Smooth muscle cell (in vitro differentiated cells): ENCODE data around the gene SOX6. TPM values are rescaled to one million over a fixed set of nuclear protein-coding genes. Genes with fewer than 3 reads are reported as not detected.

Source experiments
- DNase-seq: peaks from one replicate; lab custom pipeline; 2025; ENCODE audit not compliant: unreplicated experiment; lab: John Stamatoyannopoulos, UW
- H2AFZ ChIP-seq: fragments of 200-600 bp; sonication (generic); 2 replicates; pipeline ENCODE4 v1.6.0; 2016; ENCODE audit warnings: antibody characterized with exemption, low read depth, mild to moderate bottlenecking
- H3F3A ChIP-seq: fragments of 200-600 bp; sonication (generic); 2 replicates; pipeline ENCODE4 v1.6.0; 2017; ENCODE audit warnings: antibody characterized with exemption, low read depth
- H3K27ac ChIP-seq: fragments of 200-600 bp; sonication (generic); 2 replicates; pipeline ENCODE4 v1.5.1; 2016; ENCODE audit warnings: low read depth, mild to moderate bottlenecking
- H3K27me3 ChIP-seq: fragments of 200-600 bp; sonication (generic); 2 replicates; pipeline ENCODE4 v1.6.1; 2016; ENCODE audit warnings: low read depth, mild to moderate bottlenecking
- H3K36me3 ChIP-seq: fragments of 200-600 bp; sonication (generic); 2 replicates; pipeline ENCODE4 v1.5.1; 2016; ENCODE audit warnings: low read depth
- H3K4me1 ChIP-seq: fragments of 200-600 bp; sonication (generic); 2 replicates; pipeline ENCODE4 v1.5.1; 2016; ENCODE audit warnings: low read depth
- H3K4me2 ChIP-seq: fragments of 200-600 bp; sonication (generic); 2 replicates; pipeline ENCODE4 v1.6.0; 2016; ENCODE audit warnings: mild to moderate bottlenecking
- H3K4me3 ChIP-seq: fragments of 200-600 bp; sonication (generic); 2 replicates; pipeline ENCODE4 v1.5.1; 2016; ENCODE audit warnings: mild to moderate bottlenecking
- H3K79me2 ChIP-seq: fragments of 200-600 bp; sonication (generic); 2 replicates; pipeline ENCODE4 v1.6.0; 2016; ENCODE audit warnings: low read depth, mild to moderate bottlenecking
- H3K9ac ChIP-seq: fragments of 200-600 bp; sonication (generic); 2 replicates; pipeline ENCODE4 v1.6.0; 2016; ENCODE audit warnings: low read depth
- H3K9me3 ChIP-seq: fragments of 200-600 bp; sonication (generic); replicated peaks from 2 replicates; pipeline ENCODE4 v1.5.1; 2016; ENCODE audit warnings: low read depth
- H4K20me1 ChIP-seq: fragments of 200-600 bp; sonication (generic); 2 replicates; pipeline ENCODE4 v1.6.0; 2016; ENCODE audit warnings: low read depth
- CTCF ChIP-seq: fragments of 200-600 bp; sonication (generic); IDR thresholded peaks from 2 replicates; pipeline ENCODE4 v1.5.1; 2017; ENCODE audit warnings: borderline replicate concordance, mild to moderate bottlenecking, antibody characterized with exemption; ENCODE audit not compliant: insufficient read depth, poor library complexity, severe bottlenecking
- WGBS: methylation state at CpG from one replicate; pipeline ENCODE4 v1.1.7; 2016; ENCODE audit warnings: low lambda C conversion rate; 5-methylcytosine and 5-hydroxymethylcytosine counted together
- polyA plus RNA-seq: library from polyadenylated mRNA; unstranded; fragments of >200 nt; fragmentation: Nextera tagmentation; extraction: Ambion mirVana; gene quantifications from 2 replicates; pipeline ENCODE4 v1.2.1, GENCODE V29; 2016
- total RNA-seq: library from RNA; depleted of rRNA; stranded (reverse); fragments of >200 nt; gene quantifications from 2 replicates; pipeline ENCODE4 v1.2.3, GENCODE V29; 2014

SOX6 gene
- total and polyA plus RNA-seq, 2 experiments from 2014 or later: 11.2 to 27.6 TPM

- Histone ChIP-seq H3K36me3 (no peaks in the 10 kb centered on the region), H3K27me3 (no peaks in the 10 kb centered on the region), H3K4me2 (peak overlapping the region; percentile 44), H3K27ac (peak overlapping the region; percentile 0), H3K9me3 (no peaks in the 10 kb centered on the region), H3F3A (peaks cover 18% of the 10 kb centered on the region), H2AFZ (no peak overlapping the region), H3K9ac (no peak overlapping the region), H3K4me1 (peaks cover 36% of the 10 kb centered on the region), H3K79me2 (no peaks in the 10 kb centered on the region), H4K20me1 (no peaks in the 10 kb centered on the region), H3K4me3 (no peak overlapping the region)
- TF ChIP-seq CTCF: no peak
- WGBS: 65% methylated on average over 6 of the region's 6 CpGs
- DNase-seq: no peak
Measured at GRCh38 chr11:16027621-16028020, 328.7 kb downstream of the SOX6 start.

- H3K4me2 ChIP-seq: peak overlapping the region; percentile 44
- WGBS: 97% methylated on average over 2 of the region's 2 CpGs
Measured at GRCh38 chr11:16026849-16027248, 329.5 kb downstream of the SOX6 start.

GRCh38 chr11:16018931-16019330 lies 337.4 kb downstream of the SOX6 start:
- H3K4me3 ChIP-seq: no peak overlapping the region
- no peaks in the 10 kb centered on the region for H3F3A ChIP-seq
- no peak overlapping the region for H2AFZ ChIP-seq
- no peaks in the 10 kb centered on the region for H3K36me3 ChIP-seq
- H3K4me1 ChIP-seq: peaks cover 3% of the 10 kb centered on the region
- no peak overlapping the region for H3K4me2 ChIP-seq
- H4K20me1 ChIP-seq: no peaks in the 10 kb centered on the region
- no peak for DNase-seq
- no peak overlapping the region for H3K9ac ChIP-seq
- H3K27ac ChIP-seq: no peak overlapping the region
- whole genome bisulfite sequencing: 86% methylated on average over 4 of the region's 4 CpGs
- no peaks in the 10 kb centered on the region for H3K27me3 ChIP-seq
- H3K9me3 ChIP-seq: no peaks in the 10 kb centered on the region
- H3K79me2 ChIP-seq: no peaks in the 10 kb centered on the region
- TF ChIP-seq CTCF: no peak

More at GRCh38 chr11:16026849-16027248, 329.5 kb downstream of the SOX6 start:
- no peak for TF ChIP-seq CTCF
- no peak for DNase-seq
- Histone ChIP-seq H3K4me3 (no peak overlapping the region), H2AFZ (no peak overlapping the region), H3K4me1 (peaks cover 36% of the 10 kb centered on the region), H3F3A (peaks cover 18% of the 10 kb centered on the region), H3K27me3 (no peaks in the 10 kb centered on the region), H4K20me1 (no peaks in the 10 kb centered on the region), H3K79me2 (no peaks in the 10 kb centered on the region), H3K27ac (no peak overlapping the region), H3K36me3 (no peaks in the 10 kb centered on the region), H3K9me3 (no peaks in the 10 kb centered on the region), H3K9ac (no peak overlapping the region)

GRCh38 chr11:16016468-16016829 lies 339.9 kb downstream of the SOX6 start:
- H3K27me3 ChIP-seq: no peaks in the 10 kb centered on the region
- WGBS: 72% methylated on average over 2 of the region's 2 CpGs

More at GRCh38 chr11:16016468-16016829, 339.9 kb downstream of the SOX6 start:
- no peak for DNase-seq
- Histone ChIP-seq H3K4me1 (peaks cover 10% of the 10 kb centered on the region), H3K79me2 (no peaks in the 10 kb centered on the region), H3K27ac (no peak overlapping the region), H3K9me3 (no peaks in the 10 kb centered on the region), H3K9ac (no peak overlapping the region), H3K4me2 (no peak overlapping the region), H3F3A (no peaks in the 10 kb centered on the region), H3K4me3 (no peak overlapping the region), H4K20me1 (no peaks in the 10 kb centered on the region), H2AFZ (no peak overlapping the region), H3K36me3 (no peaks in the 10 kb centered on the region)
- no peak for TF ChIP-seq CTCF
